HepG2 (cell line): ENCODE measurements around the gene CLEC16A. TPM values are rescaled to one million over a fixed set of nuclear protein-coding genes. Genes with fewer than 3 reads are reported as not detected.

Source experiments
- ARID5B ChIP-seq: IDR thresholded peaks from 2 replicates; pipeline ENCODE4 v1.4.0; 2020; ENCODE audit warnings: mild to moderate bottlenecking, missing genetic modification reagents
- NR2F1 ChIP-seq, 2 experiments: fragments of 450-650 bp in 1 of 2; formaldehyde crosslinking in 1 of 2; IDR thresholded peaks; 2 replicates each; pipeline versions ENCODE4 v1.5.0 to v1.6.1; 2016 to 2020; ENCODE audit warnings: mild to moderate bottlenecking in 1 of 2, missing compliant biosample characterization in 1 of 2, missing genetic modification reagents in 1 of 2, moderate library complexity in 1 of 2
- REST ChIP-seq, 2 experiments: IDR thresholded peaks; 2 replicates each; pipeline ENCODE4 v1.6.1; 2011 to 2012; ENCODE audit warnings: low read length in 2 of 2, borderline replicate concordance in 1 of 2, low read depth in 1 of 2, mild to moderate bottlenecking in 1 of 2, moderate library complexity in 1 of 2
- TIGD3 ChIP-seq: sonication (generic); formaldehyde crosslinking; IDR thresholded peaks from 2 replicates; pipeline ENCODE4 v1.5.1; 2020; ENCODE audit warnings: mild to moderate bottlenecking, missing genetic modification reagents, borderline replicate concordance
- YEATS2 ChIP-seq: sonication (generic); formaldehyde crosslinking; IDR thresholded peaks from 2 replicates; pipeline ENCODE4 v1.4.0; 2020; ENCODE audit warnings: missing genetic modification reagents, borderline replicate concordance
- ZNF326 ChIP-seq: sonication (generic); formaldehyde crosslinking; IDR thresholded peaks from 2 replicates; pipeline ENCODE4 v1.4.0; 2020; ENCODE audit warnings: missing genetic modification reagents, borderline replicate concordance
- ZNF430 ChIP-seq: sonication (generic); formaldehyde crosslinking; IDR thresholded peaks from 2 replicates; pipeline ENCODE4 v1.9.0; 2021; ENCODE audit warnings: mild to moderate bottlenecking, missing genetic modification reagents
- ZNF800 ChIP-seq: sonication (generic); formaldehyde crosslinking; IDR thresholded peaks from 2 replicates; pipeline ENCODE4 v1.4.0; 2020; ENCODE audit warnings: missing genetic modification reagents
- polyA plus RNA-seq, 8 experiments: library from polyadenylated mRNA; depleted of rRNA in 3 of 8; stranded (reverse) in 7 of 8; unstranded in 1 of 8; fragments of >200 nt; fragmentation: Illumina TruSeq in 4 of 8; extraction: Trizol in 4 of 8; gene quantifications; 2 replicates each; pipeline versions ENCODE4 v1.2.1 to v1.2.3, GENCODE V29; 2011 to 2016; ENCODE audit warnings: low read depth in 4 of 8, missing spikeins in 1 of 8, mixed read lengths in 1 of 8; ENCODE audit not compliant: insufficient read depth in 1 of 8
- total RNA-seq, 5 experiments: library from RNA; depleted of rRNA; stranded (reverse); fragments of >200 nt; fragmentation: Illumina TruSeq; extraction: Trizol; gene quantifications; 2 replicates each; pipeline ENCODE4 v1.2.3, GENCODE V29; 2016; ENCODE audit warnings: low read depth in 1 of 5

CLEC16A gene
- total and polyA plus RNA-seq, 2 of the 13 experiments (the other 11 are each of a cell fraction or from before 2014, with no cell fraction given) = 8.5 to 10.3 TPM

- TF ChIP-seq REST (IDR thresholded peaks at IDR 0.05; ENCODE audit: borderline replicate concordance in 1 of 2, low read depth in 1 of 2, low read length in 2 of 2) = no peak
- no peak for TF ChIP-seq ZNF326 (CRISPR knock-in tag)
- peak; percentile 36; the same call in 1 of the 2 replicates for TF ChIP-seq ARID5B
- TF ChIP-seq ZNF430 = no peak
- no peak for TF ChIP-seq YEATS2
- peak; percentile 61; a peak in 3 of 4 replicates for TF ChIP-seq NR2F1 (CRISPR knock-in tag; IDR thresholded peaks at IDR 0.05)
- no peak for TF ChIP-seq ZNF800 (CRISPR knock-in tag)
- no peak for TF ChIP-seq TIGD3
Observed at GRCh38 chr16:11149011-11149616, 204.8 kb downstream of the CLEC16A start (continued).
